Endothelial cell of umbilical vein (primary cell): ENCODE measurements around the gene EARS2. TPM values are rescaled to one million over a fixed set of nuclear protein-coding genes. Genes with fewer than 3 reads are reported as not detected.

Source experiments
- BruUV-seq: library from RNA; stranded (reverse); fragments of 400-500 nt; replicated peaks from 2 replicates; lab custom pipeline; 2021; lab: Mats Ljungman, UMichigan
- CTCF ChIA-PET: fragments of 300-600, 350-600 bp; sonication (Branson Sonifier 250); formaldehyde crosslinking; loops from one replicate; lab custom pipeline; 2021; ENCODE audit warnings: antibody characterized with exemption, inconsistent platforms; lab: Charles Lee
- POLR2A ChIA-PET: fragments of 300-600, 350-600 bp; sonication (Branson Sonifier 250); formaldehyde crosslinking; loops from one replicate; lab custom pipeline; 2021; ENCODE audit warnings: antibody characterized with exemption, inconsistent platforms; lab: Charles Lee
- DNase-seq: peaks from one replicate; pipeline ENCODE4 v3.0.0-alpha.2; 2011; ENCODE audit warnings: low read depth, low spot score
- FAIRE-seq: peaks from 2 replicates; lab custom pipeline; 2011; peaks lifted over from hg19 to GRCh38; lab: Jason Lieb, UNC
- H2AFZ ChIP-seq: 2 replicates; pipeline ENCODE4 v1.6.0; 2012; ENCODE audit warnings: low read depth, low read length, control low read depth, inconsistent platforms
- H3K27ac ChIP-seq: 2 replicates; pipeline ENCODE4 v1.5.1; 2011; ENCODE audit warnings: low read depth, mild to moderate bottlenecking, control low read depth, low read length, moderate library complexity; ENCODE audit not compliant: insufficient read depth
- H3K27me3 ChIP-seq, 2 experiments: 2 replicates each; pipeline versions ENCODE4 v1.6.0 to v1.6.1; 2011; ENCODE audit warnings: low read length in 2 of 2, mixed read lengths in 1 of 2; ENCODE audit not compliant: control insufficient read depth in 2 of 2, insufficient read depth in 2 of 2
- H3K36me3 ChIP-seq, 2 experiments: 2 replicates in 1 of 2; 3 replicates in 1 of 2; pipeline ENCODE4 v1.5.1; 2011; ENCODE audit warnings: low read length in 2 of 2, mild to moderate bottlenecking in 1 of 2, moderate library complexity in 1 of 2; ENCODE audit not compliant: control insufficient read depth in 2 of 2, insufficient read depth in 2 of 2; ENCODE audit errors: extremely low read depth in 1 of 2
- H3K4me1 ChIP-seq: 3 replicates; pipeline ENCODE4 v1.5.1; 2011; ENCODE audit warnings: mild to moderate bottlenecking, low read length; ENCODE audit not compliant: control insufficient read depth, insufficient read depth; ENCODE audit errors: extremely low read depth
- H3K4me2 ChIP-seq: 2 replicates; pipeline ENCODE4 v1.6.1; 2011; ENCODE audit warnings: low read length, control low read depth, mixed read lengths; ENCODE audit not compliant: insufficient read depth
- H3K4me3 ChIP-seq, 3 experiments: fragments of 200-600 bp in 1 of 3; sonication (generic), shearing (Covaris generic) in 1 of 3; replicated peaks in 1 of 3; 2 replicates each; pipeline ENCODE4 v1.5.1; 2011 to 2016; ENCODE audit warnings: control low read depth in 3 of 3, low read length in 3 of 3, mild to moderate bottlenecking in 2 of 3, inconsistent platforms in 1 of 3, low read depth in 1 of 3, moderate library complexity in 1 of 3; ENCODE audit not compliant: insufficient read depth in 1 of 3
- H3K79me2 ChIP-seq: 2 replicates; pipeline ENCODE4 v1.6.0; 2012; ENCODE audit warnings: low read length, inconsistent platforms; ENCODE audit not compliant: control insufficient read depth, insufficient read depth
- H3K9ac ChIP-seq: replicated peaks from 2 replicates; pipeline ENCODE3; 2011; ENCODE audit warnings: low read length, control low read depth; ENCODE audit not compliant: insufficient read depth; ENCODE audit errors: extremely low read depth
- H3K9me1 ChIP-seq: replicated peaks from 3 replicates; pipeline ENCODE4 v1.6.0; 2011; ENCODE audit warnings: mild to moderate bottlenecking, low read length; ENCODE audit not compliant: control insufficient read depth, insufficient read depth; ENCODE audit errors: extremely low read depth
- H3K9me3 ChIP-seq: replicated peaks from 2 replicates; pipeline ENCODE4 v1.5.1; 2012; ENCODE audit warnings: low read length, inconsistent platforms; ENCODE audit not compliant: control insufficient read depth, insufficient read depth
- H4K20me1 ChIP-seq: replicated peaks from 2 replicates; pipeline ENCODE3; 2011; ENCODE audit warnings: mild to moderate bottlenecking, low read length; ENCODE audit not compliant: control insufficient read depth, insufficient read depth; ENCODE audit errors: extremely low read depth
- EZH2 ChIP-seq: IDR thresholded peaks from 2 replicates; pipeline ENCODE4 v1.6.1; 2012; ENCODE audit warnings: borderline replicate concordance, low read depth, mild to moderate bottlenecking, moderate library complexity, low read length, inconsistent platforms; ENCODE audit not compliant: severe bottlenecking
- FOS ChIP-seq: IDR thresholded peaks from 2 replicates; pipeline ENCODE4 v1.6.1; 2011; ENCODE audit warnings: mild to moderate bottlenecking, low read length, moderate library complexity, borderline replicate concordance; ENCODE audit not compliant: insufficient read depth
- GATA2 ChIP-seq: IDR thresholded peaks from 2 replicates; pipeline ENCODE4 v1.7.0; 2011; ENCODE audit warnings: low read depth, mild to moderate bottlenecking, moderate library complexity, mixed read lengths, low read length; ENCODE audit not compliant: insufficient read length, insufficient read depth
- JUN ChIP-seq: IDR thresholded peaks from 2 replicates; pipeline ENCODE4 v1.6.1; 2011; ENCODE audit warnings: borderline replicate concordance, low read depth; ENCODE audit not compliant: insufficient read length, insufficient read depth
- MYC ChIP-seq: IDR thresholded peaks from one replicate; pipeline ENCODE4 v1.6.1; 2011; ENCODE audit warnings: mild to moderate bottlenecking, low read depth, low read length
- POLR2A ChIP-seq: IDR thresholded peaks from 2 replicates; pipeline ENCODE4 v1.6.1; 2012; ENCODE audit warnings: low read depth, mild to moderate bottlenecking, control low read depth, low read length
- POLR2AphosphoS5 ChIP-seq: IDR thresholded peaks from 2 replicates; pipeline ENCODE4 v1.6.1; 2012; ENCODE audit warnings: low read depth, mild to moderate bottlenecking, control low read depth, low read length, moderate library complexity; ENCODE audit not compliant: insufficient read depth
- dilution Hi-C: fragments of 300-500 bp; cut with MboI; formaldehyde crosslinking; loops from one replicate; pipeline ENCODE4 v1.15.0; 2019; ENCODE audit warnings: low sequenced_read_pairs; ENCODE audit not compliant: extremely low pct_ligation_motif_present
- intact Hi-C: fragments of 100-400 bp; cut with micrococcal nuclease; formaldehyde crosslinking; loops from one replicate; pipeline ENCODE4 v1.10.0; 2022
- polyA plus RNA-seq, 4 experiments: library from polyadenylated mRNA; depleted of rRNA in 3 of 4; stranded (reverse) in 3 of 4; unstranded in 1 of 4; fragments of >200 nt; gene quantifications; 2 replicates each; pipeline versions ENCODE4 v1.2.1 to v1.2.3, GENCODE V29; 2011 to 2012; ENCODE audit warnings: missing spikeins in 1 of 4
- total RNA-seq: library from RNA; stranded (reverse); gene quantifications from 2 replicates; pipeline ENCODE4 v1.2.3, GENCODE V29; 2021
- TF ChIP-seq, protein P1 (sequence below): IDR thresholded peaks from 2 replicates; pipeline ENCODE4 v1.6.1; 2011; ENCODE audit not compliant: insufficient read depth, insufficient read length
- TF ChIP-seq, protein P2 (sequence below), 2 donors: IDR thresholded peaks; 1 replicate in 1 of 2; 2 replicates in 1 of 2; pipeline ENCODE4 v1.5.1; 2011; ENCODE audit warnings: low read length in 2 of 2, mild to moderate bottlenecking in 2 of 2, moderate library complexity in 2 of 2, control low read depth in 1 of 2, inconsistent platforms in 1 of 2, low read depth in 1 of 2; ENCODE audit not compliant: insufficient read depth in 1 of 2; ENCODE audit errors: extremely low read depth in 1 of 2

The EARS2 gene
- total and polyA plus RNA-seq, 2 donors (not counting 3 experiments of a cell fraction or from before 2014, with no cell fraction given), result 14.7 to 21.6 TPM

DNA sequence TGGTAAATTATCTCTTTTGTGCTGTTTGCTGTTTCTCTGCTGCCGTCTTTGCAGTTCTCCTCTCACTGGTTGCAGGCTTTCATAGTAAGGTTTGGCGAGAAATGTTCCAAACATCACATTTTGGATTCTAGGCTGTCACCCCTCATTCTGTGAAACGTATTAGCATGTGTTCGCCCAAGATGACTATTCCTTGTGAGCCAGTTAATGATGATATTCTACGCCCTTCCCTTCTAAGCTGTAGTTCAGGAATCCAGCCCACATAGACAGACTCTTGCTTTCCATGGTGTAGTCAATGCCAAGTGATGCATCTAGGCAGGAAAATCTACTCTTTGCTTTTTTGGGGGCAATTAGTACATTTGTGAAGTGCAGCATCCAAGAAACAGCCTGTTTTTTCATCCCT is 14.7 kb upstream of the EARS2 start:
- H3K4me3 ChIP-seq, result no peak overlapping the region
- TF ChIP-seq, protein P1, sequence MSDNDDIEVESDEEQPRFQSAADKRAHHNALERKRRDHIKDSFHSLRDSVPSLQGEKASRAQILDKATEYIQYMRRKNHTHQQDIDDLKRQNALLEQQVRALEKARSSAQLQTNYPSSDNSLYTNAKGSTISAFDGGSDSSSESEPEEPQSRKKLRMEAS, result no peak
- TF ChIP-seq FOS (no peak), MYC (no peak), POLR2A (no peak), EZH2 (no peak), JUN (no peak), GATA2 (no peak), POLR2AphosphoS5 (no peak)
- TF ChIP-seq, protein P2, sequence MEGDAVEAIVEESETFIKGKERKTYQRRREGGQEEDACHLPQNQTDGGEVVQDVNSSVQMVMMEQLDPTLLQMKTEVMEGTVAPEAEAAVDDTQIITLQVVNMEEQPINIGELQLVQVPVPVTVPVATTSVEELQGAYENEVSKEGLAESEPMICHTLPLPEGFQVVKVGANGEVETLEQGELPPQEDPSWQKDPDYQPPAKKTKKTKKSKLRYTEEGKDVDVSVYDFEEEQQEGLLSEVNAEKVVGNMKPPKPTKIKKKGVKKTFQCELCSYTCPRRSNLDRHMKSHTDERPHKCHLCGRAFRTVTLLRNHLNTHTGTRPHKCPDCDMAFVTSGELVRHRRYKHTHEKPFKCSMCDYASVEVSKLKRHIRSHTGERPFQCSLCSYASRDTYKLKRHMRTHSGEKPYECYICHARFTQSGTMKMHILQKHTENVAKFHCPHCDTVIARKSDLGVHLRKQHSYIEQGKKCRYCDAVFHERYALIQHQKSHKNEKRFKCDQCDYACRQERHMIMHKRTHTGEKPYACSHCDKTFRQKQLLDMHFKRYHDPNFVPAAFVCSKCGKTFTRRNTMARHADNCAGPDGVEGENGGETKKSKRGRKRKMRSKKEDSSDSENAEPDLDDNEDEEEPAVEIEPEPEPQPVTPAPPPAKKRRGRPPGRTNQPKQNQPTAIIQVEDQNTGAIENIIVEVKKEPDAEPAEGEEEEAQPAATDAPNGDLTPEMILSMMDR (IDR thresholded peaks at IDR 0.05; ENCODE audit: extremely low read depth in 1 of 2, insufficient read depth in 1 of 2, low read depth in 1 of 2, low read length in 2 of 2), result no peak

More for the DNA sequence above, 14.7 kb upstream of the EARS2 start:
- no TSS peak for BruUV-seq
- no peaks in the 10 kb centered on the region for H3K27me3 ChIP-seq
- dilution Hi-C loops (no loop called here), intact Hi-C loops (no loop called here)
- no peak overlapping the region for H3K4me2 ChIP-seq
- H3K36me3 ChIP-seq, result peaks cover 2 to 38% of the 10 kb centered on the region in 2 experiments
- ChIA-PET CTCF (no interaction called here), POLR2A (no interaction called here)
- DNase-seq, result no peak
- no peaks in the 10 kb centered on the region for H3K9me1 ChIP-seq
- no peak overlapping the region for H3K9ac ChIP-seq
- no peak for FAIRE-seq
- H2AFZ ChIP-seq, result no peak overlapping the region
- no peak overlapping the region for H3K27ac ChIP-seq
- H3K79me2 ChIP-seq, result no peaks in the 10 kb centered on the region
- no peaks in the 10 kb centered on the region for H3K9me3 ChIP-seq
- no peaks in the 10 kb centered on the region for H4K20me1 ChIP-seq
- no peaks in the 10 kb centered on the region for H3K4me1 ChIP-seq
